ENCODE results near the gene CCDC192. TPM values are rescaled to one million over a fixed set of nuclear protein-coding genes. Genes with fewer than 3 reads are reported as not detected.
"Not testable (repeated sequence)": the region's sequence is repeated elsewhere in the genome, so short reads cannot be mapped to it uniquely, and the experiment has no call there.

Gene CCDC192
- total RNA-seq, 1 experiment from 2014 or later, result not detected

- Mint-ChIP-seq H3K36me3 (ENCODE audit: insufficient read depth, unreplicated experiment) (no peaks in the 10 kb centered on the region), H3K4me1 (ENCODE audit: low read depth, unreplicated experiment) (no peaks in the 10 kb centered on the region), H3K27me3 (ENCODE audit: insufficient read depth, unreplicated experiment) (no peaks in the 10 kb centered on the region), H3K4me3 (ENCODE audit: unreplicated experiment) (no peak overlapping the region), H3K27ac (ENCODE audit: unreplicated experiment) (no peak overlapping the region), H3K9me3 (ENCODE audit: unreplicated experiment) (no peaks in the 10 kb centered on the region)
- DNase-seq, result no peak
- CTCF ChIA-PET, result no interaction called here
- no peak for TF ChIP-seq CTCF (IDR thresholded peaks at IDR 0.05; ENCODE audit: insufficient read depth in 1 of 2, low read depth in 1 of 2, low read length in 1 of 2, severe bottlenecking in 1 of 2, unreplicated experiment in 1 of 2)
- POLR2A ChIA-PET, result no interaction called here
- intact Hi-C loops (cut with micrococcal nuclease; ENCODE audit: unreplicated experiment), result no loop called here
- BruUV-seq (replicated peaks), result no TSS peak
- H3K4me3 ChIP-seq (ENCODE audit: low read depth, low read length), result no peak overlapping the region
- peaks cover 2% of the 10 kb centered on the region; the same call in 1 of the 2 replicates for H3K9me3 ChIP-seq
- no peaks in the 10 kb centered on the region for H3K27me3 ChIP-seq (replicated peaks; ENCODE audit: control insufficient read depth, insufficient read depth, low read length)
- no peaks in the 10 kb centered on the region for H3K4me1 ChIP-seq
- no peaks in the 10 kb centered on the region for H3K36me3 ChIP-seq (ENCODE audit: control insufficient read depth, insufficient read depth, low read length)
Observed at GRCh38 chr5:127732963-127733362, 29.8 kb downstream of the CCDC192 start.

DNA sequence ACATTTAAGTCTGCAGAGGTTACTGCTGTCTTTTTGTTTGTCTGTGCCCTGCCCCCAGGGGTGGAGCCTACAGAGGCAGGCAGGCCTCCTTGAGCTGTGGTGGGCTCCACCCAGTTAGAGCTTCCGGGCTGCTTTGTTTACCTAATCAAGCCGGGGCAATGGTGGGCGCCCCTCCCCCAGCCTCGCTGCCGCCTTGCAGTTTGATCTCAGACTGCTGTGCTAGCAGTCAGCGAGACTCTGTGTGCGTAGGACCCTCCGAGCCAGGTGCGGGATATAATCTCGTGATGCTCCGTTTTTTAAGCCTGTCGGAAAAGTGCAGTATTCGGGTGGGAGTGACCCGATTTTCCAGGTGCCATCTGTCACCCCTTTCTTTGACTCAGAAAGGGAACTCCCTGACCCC is 36.2 kb downstream of the CCDC192 start:
- CTCF ChIA-PET; H3K27me3 ChIP-seq (replicated peaks; ENCODE audit: control insufficient read depth, insufficient read depth, low read length); H3K4me3 Mint-ChIP-seq (ENCODE audit: unreplicated experiment); BruUV-seq (replicated peaks); H3K4me3 ChIP-seq (ENCODE audit: low read depth, low read length); H3K36me3 Mint-ChIP-seq (ENCODE audit: insufficient read depth, unreplicated experiment); DNase-seq; H3K27ac Mint-ChIP-seq (ENCODE audit: unreplicated experiment); H3K9me3 Mint-ChIP-seq (ENCODE audit: unreplicated experiment); H3K36me3 ChIP-seq (ENCODE audit: control insufficient read depth, insufficient read depth, low read length); H3K9me3 ChIP-seq; intact Hi-C loops (cut with micrococcal nuclease; ENCODE audit: unreplicated experiment); POLR2A ChIA-PET; H3K27me3 Mint-ChIP-seq (ENCODE audit: insufficient read depth, unreplicated experiment); H3K4me1 ChIP-seq; H3K4me1 Mint-ChIP-seq (ENCODE audit: low read depth, unreplicated experiment): not testable (repeated sequence)

GRCh38 chr5:127739807-127740384 is 36.7 kb downstream of the CCDC192 start:
- intact Hi-C loops (cut with micrococcal nuclease; ENCODE audit: unreplicated experiment), result no loop called here
- Mint-ChIP-seq H3K4me1 (ENCODE audit: low read depth, unreplicated experiment) (no peaks in the 10 kb centered on the region), H3K9me3 (ENCODE audit: unreplicated experiment) (no peaks in the 10 kb centered on the region), H3K4me3 (ENCODE audit: unreplicated experiment) (no peak overlapping the region), H3K36me3 (ENCODE audit: insufficient read depth, unreplicated experiment) (no peaks in the 10 kb centered on the region), H3K27me3 (ENCODE audit: insufficient read depth, unreplicated experiment) (no peaks in the 10 kb centered on the region), H3K27ac (ENCODE audit: unreplicated experiment) (no peak overlapping the region)
- Histone ChIP-seq H3K4me3 (ENCODE audit: low read depth, low read length) (no peak overlapping the region), H3K4me1 (no peaks in the 10 kb centered on the region), H3K27me3 (replicated peaks; ENCODE audit: control insufficient read depth, insufficient read depth, low read length) (no peaks in the 10 kb centered on the region), H3K36me3 (ENCODE audit: control insufficient read depth, insufficient read depth, low read length) (no peaks in the 10 kb centered on the region), H3K9me3 (no peaks in the 10 kb centered on the region)
- POLR2A ChIA-PET, result no interaction called here
- BruUV-seq (replicated peaks), result no TSS peak
- CTCF ChIA-PET, result no interaction called here
- DNase-seq, result no peak
- no peak for TF ChIP-seq CTCF (IDR thresholded peaks at IDR 0.05; ENCODE audit: insufficient read depth in 1 of 2, low read depth in 1 of 2, low read length in 1 of 2, severe bottlenecking in 1 of 2, unreplicated experiment in 1 of 2)

DNA sequence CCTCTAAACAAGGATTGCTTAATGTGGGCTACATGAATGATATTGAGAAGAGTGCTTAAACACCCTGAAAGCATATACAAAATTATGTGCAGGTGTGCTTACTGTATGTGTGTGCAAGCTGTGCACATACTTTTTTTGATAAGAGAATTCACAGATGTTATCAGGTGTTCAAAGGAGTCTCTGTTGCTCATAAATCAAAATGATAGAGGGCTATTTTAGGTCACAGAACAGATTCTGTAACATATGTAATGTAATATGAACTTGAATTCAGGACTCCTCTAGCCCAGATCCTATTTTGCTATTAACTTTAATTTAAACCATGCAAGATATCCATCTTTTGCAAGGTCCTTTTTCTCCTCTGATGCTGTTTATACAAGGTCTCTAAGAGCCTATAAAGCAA is 38.2 kb downstream of the CCDC192 start:
- intact Hi-C loops (cut with micrococcal nuclease; ENCODE audit: unreplicated experiment), result no loop called here
- ChIA-PET CTCF (no interaction called here), POLR2A (no interaction called here)
- no TSS peak for BruUV-seq (replicated peaks)
- Mint-ChIP-seq H3K27me3 (ENCODE audit: insufficient read depth, unreplicated experiment) (no peaks in the 10 kb centered on the region), H3K36me3 (ENCODE audit: insufficient read depth, unreplicated experiment) (no peaks in the 10 kb centered on the region), H3K4me1 (ENCODE audit: low read depth, unreplicated experiment) (no peaks in the 10 kb centered on the region), H3K9me3 (ENCODE audit: unreplicated experiment) (no peaks in the 10 kb centered on the region), H3K4me3 (ENCODE audit: unreplicated experiment) (no peak overlapping the region), H3K27ac (ENCODE audit: unreplicated experiment) (no peak overlapping the region)
- Histone ChIP-seq H3K9me3 (no peaks in the 10 kb centered on the region), H3K36me3 (ENCODE audit: control insufficient read depth, insufficient read depth, low read length) (no peaks in the 10 kb centered on the region), H3K4me3 (ENCODE audit: low read depth, low read length) (no peak overlapping the region), H3K27me3 (replicated peaks; ENCODE audit: control insufficient read depth, insufficient read depth, low read length) (no peaks in the 10 kb centered on the region), H3K4me1 (no peaks in the 10 kb centered on the region)
- no peak for DNase-seq
- no peak for TF ChIP-seq CTCF (IDR thresholded peaks at IDR 0.05; ENCODE audit: insufficient read depth in 1 of 2, low read depth in 1 of 2, low read length in 1 of 2, severe bottlenecking in 1 of 2, unreplicated experiment in 1 of 2)
